ENCODE data around the gene KRTAP5-11.
"Not testable (repeated sequence)": the region's sequence is repeated elsewhere in the genome, so short reads cannot be mapped to it uniquely, and the experiment has no call there.

KRTAP5-11 gene

GRCh38 chr11:71588314-71588713, 5.6 kb upstream of the KRTAP5-11 start:
- not testable (repeated sequence) for FAIRE-seq; DNase-seq (ENCODE audit: insufficient read length, low spot score)

GRCh38 chr11:71585673-71586072, 3.0 kb upstream of the KRTAP5-11 start:
- FAIRE-seq; DNase-seq (ENCODE audit: insufficient read length, low spot score): not testable (repeated sequence)

- DNase-seq (ENCODE audit: insufficient read length, low spot score); FAIRE-seq: not testable (repeated sequence)
Observed at GRCh38 chr11:71582969-71583368, 294 bp upstream of the KRTAP5-11 start.

GRCh38 chr11:71581826-71582225, 849 bp downstream of the KRTAP5-11 start:
- DNase-seq (ENCODE audit: insufficient read length, low spot score), result no peak
- no peak for TF ChIP-seq CTCF (IDR thresholded peaks at IDR 0.05; ENCODE audit: insufficient read depth, missing control alignments)
- FAIRE-seq, result no peak

- DNase-seq (ENCODE audit: insufficient read length, low spot score) (no peak), FAIRE-seq (no peak)
- peak; percentile 60 for TF ChIP-seq CTCF (IDR thresholded peaks at IDR 0.05; ENCODE audit: insufficient read depth, missing control alignments)
Observed at GRCh38 chr11:71580057-71581003, 2.3 kb downstream of the KRTAP5-11 start.

GRCh38 chr11:71579513-71579912, 3.2 kb downstream of the KRTAP5-11 start:
- FAIRE-seq; DNase-seq (ENCODE audit: insufficient read length, low spot score): not testable (repeated sequence)

GRCh38 chr11:71577469-71578004, 5.1 kb downstream of the KRTAP5-11 start:
- DNase-seq (ENCODE audit: insufficient read length, low spot score), result no peak
- no peak for TF ChIP-seq CTCF (IDR thresholded peaks at IDR 0.05; ENCODE audit: insufficient read depth, missing control alignments)
- FAIRE-seq, result no peak

- not testable (repeated sequence) for DNase-seq (ENCODE audit: insufficient read length, low spot score); FAIRE-seq
Observed at GRCh38 chr11:71576688-71577465, 5.8 kb downstream of the KRTAP5-11 start.

GRCh38 chr11:71575723-71576424, 6.8 kb downstream of the KRTAP5-11 start:
- FAIRE-seq, result no peak
- no peak for DNase-seq (ENCODE audit: insufficient read length, low spot score)
- no peak for TF ChIP-seq CTCF (IDR thresholded peaks at IDR 0.05; ENCODE audit: insufficient read depth, missing control alignments)
